ENCODE data around the gene NCKAP5. TPM values are rescaled to one million over a fixed set of nuclear protein-coding genes. Genes with fewer than 3 reads are reported as not detected.

NCKAP5 gene
- total RNA-seq, 2 donors from 2014 or later: 2.0 to 7.1 TPM

DNA sequence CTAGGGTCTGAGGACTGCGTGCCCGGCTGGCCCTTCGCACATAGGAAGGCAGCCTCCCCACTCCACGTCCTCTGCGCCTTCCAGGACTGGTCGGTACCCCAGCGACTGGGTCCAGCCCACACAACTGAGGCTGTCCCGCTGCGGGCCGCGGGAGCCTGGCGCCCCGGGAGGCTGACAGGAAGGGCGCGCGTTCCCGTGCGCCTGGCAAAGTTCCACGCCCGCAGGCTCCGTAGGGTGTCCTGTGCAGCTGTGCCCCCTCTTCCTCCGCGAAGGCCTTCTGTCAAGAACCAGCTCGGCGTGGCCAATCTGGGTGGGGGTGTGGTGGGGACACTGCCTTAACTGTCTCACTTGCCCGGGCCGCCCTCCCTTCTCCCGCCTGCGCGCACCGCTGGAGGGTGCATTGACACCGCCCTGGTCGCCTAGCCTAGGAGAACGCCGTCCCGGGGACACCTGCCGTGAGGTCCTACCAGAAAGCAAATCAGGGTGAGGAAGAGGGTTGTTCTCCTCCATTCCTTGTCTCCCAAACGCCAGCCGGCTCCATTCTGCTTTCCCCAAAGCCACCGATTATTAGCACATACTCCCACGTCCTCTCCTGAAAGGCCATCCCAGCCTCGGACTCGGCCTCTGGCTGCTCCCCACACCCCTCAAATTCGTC is 897.6 kb downstream of the NCKAP5 start:
- no peak for DNase-seq (ENCODE audit: low spot score)
- WGBS: under 1% methylated on average over 34 of the region's 44 CpGs

DNA sequence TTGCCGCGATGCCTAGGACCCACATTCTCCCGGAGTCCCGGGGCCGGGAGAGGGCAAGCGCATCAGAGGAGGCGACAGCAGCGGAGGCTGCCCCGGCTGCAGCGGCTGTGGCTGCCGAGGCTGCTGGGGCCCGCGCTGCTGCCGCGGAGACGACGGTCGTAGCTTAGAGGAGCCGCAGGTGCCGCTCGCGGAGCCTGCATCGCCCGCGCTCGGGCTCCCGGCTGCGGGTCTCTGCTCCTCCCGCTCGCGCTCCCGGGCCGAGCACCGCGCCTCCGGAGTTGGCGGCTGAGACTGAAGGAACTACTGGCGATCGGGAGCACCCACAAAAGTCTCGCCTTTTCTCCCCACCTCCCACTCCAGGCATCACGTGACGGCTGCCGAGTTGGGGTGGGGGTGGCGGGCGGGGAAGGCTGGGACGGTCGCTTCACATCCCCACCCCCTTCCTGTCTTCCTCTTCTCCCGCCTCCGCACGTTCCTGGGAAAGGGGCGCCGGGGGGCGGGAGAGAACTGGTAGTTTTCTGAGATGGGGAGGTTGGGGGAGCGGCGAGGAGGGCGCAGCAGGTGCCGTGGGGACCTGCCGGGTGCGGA is 898.3 kb downstream of the NCKAP5 start, which contains the start of gene LYPD1:
LYPD1 (minus strand) TSS at position 298 of the 588 bp plus-strand sequence; CDS start at position 25, 273 bp downstream.
- no peak for TF ChIP-seq POLR2A (IDR thresholded peaks at IDR 0.05)
- no peak for TF ChIP-seq POLR2AphosphoS5 (IDR thresholded peaks at IDR 0.05)
- TF ChIP-seq, protein P1, sequence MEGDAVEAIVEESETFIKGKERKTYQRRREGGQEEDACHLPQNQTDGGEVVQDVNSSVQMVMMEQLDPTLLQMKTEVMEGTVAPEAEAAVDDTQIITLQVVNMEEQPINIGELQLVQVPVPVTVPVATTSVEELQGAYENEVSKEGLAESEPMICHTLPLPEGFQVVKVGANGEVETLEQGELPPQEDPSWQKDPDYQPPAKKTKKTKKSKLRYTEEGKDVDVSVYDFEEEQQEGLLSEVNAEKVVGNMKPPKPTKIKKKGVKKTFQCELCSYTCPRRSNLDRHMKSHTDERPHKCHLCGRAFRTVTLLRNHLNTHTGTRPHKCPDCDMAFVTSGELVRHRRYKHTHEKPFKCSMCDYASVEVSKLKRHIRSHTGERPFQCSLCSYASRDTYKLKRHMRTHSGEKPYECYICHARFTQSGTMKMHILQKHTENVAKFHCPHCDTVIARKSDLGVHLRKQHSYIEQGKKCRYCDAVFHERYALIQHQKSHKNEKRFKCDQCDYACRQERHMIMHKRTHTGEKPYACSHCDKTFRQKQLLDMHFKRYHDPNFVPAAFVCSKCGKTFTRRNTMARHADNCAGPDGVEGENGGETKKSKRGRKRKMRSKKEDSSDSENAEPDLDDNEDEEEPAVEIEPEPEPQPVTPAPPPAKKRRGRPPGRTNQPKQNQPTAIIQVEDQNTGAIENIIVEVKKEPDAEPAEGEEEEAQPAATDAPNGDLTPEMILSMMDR (IDR thresholded peaks at IDR 0.05): no peak
- H3K9me3 ChIP-seq: no peaks in the 10 kb centered on the region
- H3K27ac ChIP-seq: no peak within 1 kb of the TSS
- H3K4me1 ChIP-seq (replicated peaks): no peaks in the 10 kb centered on the region
- H3K4me3 ChIP-seq: peak within 1 kb of the TSS; percentile 32 to 40
- no peaks in the 10 kb centered on the region for H3K27me3 ChIP-seq (replicated peaks; ENCODE audit: insufficient read depth)
- H3K36me3 ChIP-seq: no peaks in the 10 kb centered on the region
- no peak for DNase-seq (ENCODE audit: low spot score)
- intact Hi-C loops (cut with DNase I): no loop called here
- WGBS: under 1% methylated on average over 49 of the region's 59 CpGs

More for the DNA sequence above, 897.6 kb downstream of the NCKAP5 start:
- H3K36me3 ChIP-seq: no peaks in the 10 kb centered on the region
- no peaks in the 10 kb centered on the region for H3K9me3 ChIP-seq
- intact Hi-C loops (cut with DNase I): no loop called here
- H3K4me1 ChIP-seq (replicated peaks): no peaks in the 10 kb centered on the region
- peak overlapping the region; percentile 32 to 40 for H3K4me3 ChIP-seq
- H3K27ac ChIP-seq: no peak overlapping the region
- TF ChIP-seq POLR2AphosphoS5 (IDR thresholded peaks at IDR 0.05) (no peak), POLR2A (IDR thresholded peaks at IDR 0.05) (no peak)
- TF ChIP-seq, protein P1 (IDR thresholded peaks at IDR 0.05): no peak
- H3K27me3 ChIP-seq (replicated peaks; ENCODE audit: insufficient read depth): no peaks in the 10 kb centered on the region

DNA sequence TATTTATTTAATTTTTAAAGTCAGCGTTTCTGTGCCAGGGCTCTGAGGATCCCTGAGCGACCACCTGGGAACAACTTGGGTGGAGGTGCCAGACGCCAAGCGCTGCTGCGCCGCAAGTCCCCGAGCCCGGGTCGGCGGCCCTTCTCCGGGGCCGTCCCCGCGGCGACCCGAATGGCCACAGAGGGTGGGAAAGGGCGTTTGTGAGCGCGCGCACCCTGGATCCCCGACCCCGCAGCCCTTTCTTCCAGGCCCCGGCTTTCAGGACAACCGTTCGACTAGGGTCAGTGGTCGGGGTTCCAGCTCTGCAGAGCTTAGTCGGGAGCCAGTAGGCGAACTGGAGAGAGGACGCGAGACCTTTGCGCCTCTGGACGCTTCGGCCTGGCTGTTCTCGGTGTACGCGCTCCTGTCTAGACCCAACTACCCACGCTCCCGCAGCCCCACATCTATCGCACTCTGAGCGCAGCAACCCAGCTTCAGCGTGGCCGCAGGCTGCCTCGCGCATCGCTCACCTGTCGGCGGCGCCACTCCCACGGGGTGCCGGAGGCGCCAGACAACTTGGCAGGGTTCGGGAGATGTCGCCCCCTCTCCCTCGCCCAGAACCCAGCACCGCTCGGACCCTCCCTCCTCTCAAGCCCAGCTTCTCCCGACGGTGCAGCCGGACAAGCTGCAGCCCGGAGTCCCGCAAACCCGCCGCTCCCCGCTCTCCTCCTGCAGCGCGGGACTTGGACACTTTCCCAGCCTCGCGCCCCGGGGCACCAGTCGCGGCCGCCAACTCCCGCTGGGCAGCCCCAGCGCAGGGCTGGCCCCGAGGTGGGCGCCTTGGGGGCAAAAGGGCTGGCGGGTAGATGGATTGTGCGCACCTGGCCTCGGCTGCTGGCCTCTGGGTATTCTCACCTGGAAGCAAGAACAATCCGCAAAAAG is 899.0 kb downstream of the NCKAP5 start:
- under 1% methylated on average over 64 of the region's 80 CpGs for WGBS
- Histone ChIP-seq H3K27ac (no peak overlapping the region), H3K4me1 (replicated peaks) (no peaks in the 10 kb centered on the region), H3K36me3 (no peaks in the 10 kb centered on the region), H3K9me3 (no peaks in the 10 kb centered on the region), H3K4me3 (peak overlapping the region; percentile 32 to 40), H3K27me3 (replicated peaks; ENCODE audit: insufficient read depth) (no peaks in the 10 kb centered on the region)
- no peak for TF ChIP-seq POLR2AphosphoS5 (IDR thresholded peaks at IDR 0.05)
- TF ChIP-seq POLR2A (IDR thresholded peaks at IDR 0.05): no peak
- TF ChIP-seq, protein P1 (IDR thresholded peaks at IDR 0.05): no peak
- intact Hi-C loops (cut with DNase I): no loop called here
- no peak for DNase-seq (ENCODE audit: low spot score)

DNA sequence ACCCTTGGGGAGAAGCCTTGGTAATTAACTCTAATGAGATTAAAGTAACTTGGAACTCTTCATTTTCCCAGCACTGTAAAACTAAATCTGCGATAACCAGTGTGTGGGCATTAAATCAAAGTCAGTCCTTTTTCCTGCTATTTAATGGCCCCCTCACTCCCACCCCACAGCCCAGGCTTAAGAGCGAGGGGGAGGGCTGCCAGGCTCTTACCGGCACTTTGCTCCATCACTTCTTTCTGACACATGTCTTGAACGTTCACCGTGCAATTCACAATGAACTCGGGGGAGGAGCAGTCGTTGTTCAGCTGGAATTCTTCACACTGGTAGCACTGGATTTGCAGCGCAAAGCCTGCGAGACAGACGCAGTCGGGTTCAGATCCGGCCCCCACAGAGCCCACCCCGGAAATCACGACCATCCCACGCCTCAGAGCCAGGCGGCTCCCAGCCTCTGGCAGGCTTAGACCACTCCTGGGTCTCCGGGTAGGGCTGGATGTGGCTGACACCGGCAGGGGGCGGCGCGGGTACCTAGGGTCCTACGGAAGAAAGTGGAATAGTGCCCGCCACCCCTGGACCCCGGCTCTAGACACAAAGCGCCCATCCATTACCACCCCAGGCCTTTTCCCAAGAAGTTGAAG is 900.0 kb downstream of the NCKAP5 start:
- no peak overlapping the region for H3K27ac ChIP-seq
- H3K36me3 ChIP-seq: no peaks in the 10 kb centered on the region
- intact Hi-C loops (cut with DNase I): no loop called here
- TF ChIP-seq POLR2A (IDR thresholded peaks at IDR 0.05): no peak
- TF ChIP-seq, protein P1 (IDR thresholded peaks at IDR 0.05): peak in 1 of 4 experiments; percentile 9
- WGBS: 4% methylated on average over 25 of the region's 25 CpGs
- no peaks in the 10 kb centered on the region for H3K4me1 ChIP-seq (replicated peaks)
- H3K4me3 ChIP-seq: no peak overlapping the region
- no peaks in the 10 kb centered on the region for H3K9me3 ChIP-seq
- H3K27me3 ChIP-seq (replicated peaks; ENCODE audit: insufficient read depth): no peaks in the 10 kb centered on the region
- DNase-seq (ENCODE audit: low spot score): no peak

Measured in prostate gland (tissue), 2 donors.